ENCODE results near the gene SNRPA.

Gene SNRPA

DNA sequence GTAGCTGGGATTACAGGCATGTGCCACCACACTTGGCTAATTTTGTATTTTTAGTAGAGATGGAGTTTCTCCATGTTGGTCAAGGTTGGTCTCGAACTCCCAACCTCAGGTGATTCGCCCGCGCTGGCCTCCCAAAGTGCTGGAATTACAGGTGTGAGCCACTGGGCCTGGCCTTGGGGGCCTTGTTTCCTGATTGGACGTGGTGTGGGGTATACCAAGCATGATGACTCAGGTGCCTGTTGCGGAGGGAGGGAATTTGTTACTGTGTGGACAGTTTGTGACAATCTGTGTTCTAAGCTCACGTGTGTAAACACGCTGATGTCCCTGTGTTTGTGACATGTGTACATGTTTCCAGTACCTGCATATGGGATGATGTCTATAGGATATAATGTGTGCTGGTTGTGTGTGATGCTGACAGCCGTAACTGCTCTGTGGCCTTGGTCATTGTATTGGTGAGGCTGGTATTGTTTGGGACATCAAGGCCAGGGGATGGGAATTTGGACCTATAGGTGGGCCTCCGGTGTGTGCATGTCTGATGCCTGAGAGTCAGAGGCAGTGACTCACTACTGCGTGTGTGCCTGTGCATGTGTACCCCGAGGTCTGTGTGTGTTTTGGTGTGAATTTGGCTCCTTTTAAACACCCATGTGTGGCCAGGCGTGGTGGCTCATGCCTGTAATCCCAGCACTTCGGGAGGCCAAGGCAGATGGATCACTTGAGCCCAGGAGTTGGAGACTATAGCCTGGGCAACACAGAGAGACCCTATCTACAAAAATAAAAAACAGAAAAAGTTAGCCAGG is 46.4 kb downstream of the SNRPA start:
- H3K4me3 ChIP-seq (ENCODE audit: low read depth, low read length): peak overlapping the region; percentile 87
- peak overlapping the region; percentile 85 for H2AFZ ChIP-seq (ENCODE audit: low read length, unreplicated experiment)
- peaks cover 18% of the 10 kb centered on the region for H3K4me1 ChIP-seq (ENCODE audit: control insufficient read depth, insufficient read depth, low read length, unreplicated experiment)
- no peaks in the 10 kb centered on the region for H3K27me3 ChIP-seq (ENCODE audit: insufficient read depth, low read length)
- H3K79me2 ChIP-seq (ENCODE audit: control insufficient read depth, insufficient read depth, low read length, unreplicated experiment): peaks cover 28% of the 10 kb centered on the region
- peaks cover 7% of the 10 kb centered on the region; the same call in 1 of the 2 replicates for H3K36me3 ChIP-seq (ENCODE audit: insufficient read depth, low read length)
- no peak overlapping the region for H3K27ac ChIP-seq (ENCODE audit: low read depth, low read length)

DNA sequence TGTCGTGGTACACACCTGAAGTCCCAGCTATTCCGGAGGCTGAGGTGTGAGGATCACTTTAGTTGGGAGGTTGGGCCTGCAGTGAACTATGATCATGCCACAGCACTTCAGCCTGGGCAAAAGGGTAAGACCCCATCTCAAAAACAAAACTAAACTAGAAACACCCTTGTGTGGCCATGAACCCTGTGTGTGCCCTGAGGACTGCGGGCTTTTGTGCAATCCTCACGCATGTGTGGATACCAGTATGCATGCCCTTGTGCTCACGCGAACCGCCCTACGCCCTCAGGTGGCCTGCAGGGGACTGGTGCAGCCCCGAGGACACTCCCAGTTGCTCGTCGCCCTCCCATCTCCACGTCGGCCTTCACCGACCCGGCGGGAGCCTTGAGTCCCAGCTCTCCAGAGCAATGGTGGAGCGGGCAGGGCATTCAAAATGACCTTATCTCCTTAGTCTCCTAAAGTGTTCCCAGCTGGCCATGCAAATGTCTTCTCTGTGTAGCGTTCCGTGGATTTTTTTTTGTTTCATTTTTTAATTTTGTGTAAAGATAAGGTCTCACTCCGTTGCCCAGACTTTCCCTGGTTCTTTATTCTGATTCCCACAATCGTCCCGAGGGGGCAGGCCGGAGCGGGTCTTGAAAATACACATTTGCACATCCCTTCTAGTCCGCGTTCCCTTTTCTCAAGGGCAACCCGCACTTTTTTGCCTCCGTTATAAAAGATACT is 47.1 kb downstream of the SNRPA start:
- Histone ChIP-seq H3K36me3 (ENCODE audit: insufficient read depth, low read length) (peaks cover 7% of the 10 kb centered on the region; the same call in 1 of the 2 replicates), H3K4me1 (ENCODE audit: control insufficient read depth, insufficient read depth, low read length, unreplicated experiment) (peaks cover 26% of the 10 kb centered on the region), H2AFZ (ENCODE audit: low read length, unreplicated experiment) (peak overlapping the region; percentile 85), H3K27ac (ENCODE audit: low read depth, low read length) (peak overlapping the region; percentile 77), H3K27me3 (ENCODE audit: insufficient read depth, low read length) (no peaks in the 10 kb centered on the region), H3K79me2 (ENCODE audit: control insufficient read depth, insufficient read depth, low read length, unreplicated experiment) (peaks cover 36% of the 10 kb centered on the region), H3K4me3 (ENCODE audit: low read depth, low read length) (peak overlapping the region; percentile 87)

DNA sequence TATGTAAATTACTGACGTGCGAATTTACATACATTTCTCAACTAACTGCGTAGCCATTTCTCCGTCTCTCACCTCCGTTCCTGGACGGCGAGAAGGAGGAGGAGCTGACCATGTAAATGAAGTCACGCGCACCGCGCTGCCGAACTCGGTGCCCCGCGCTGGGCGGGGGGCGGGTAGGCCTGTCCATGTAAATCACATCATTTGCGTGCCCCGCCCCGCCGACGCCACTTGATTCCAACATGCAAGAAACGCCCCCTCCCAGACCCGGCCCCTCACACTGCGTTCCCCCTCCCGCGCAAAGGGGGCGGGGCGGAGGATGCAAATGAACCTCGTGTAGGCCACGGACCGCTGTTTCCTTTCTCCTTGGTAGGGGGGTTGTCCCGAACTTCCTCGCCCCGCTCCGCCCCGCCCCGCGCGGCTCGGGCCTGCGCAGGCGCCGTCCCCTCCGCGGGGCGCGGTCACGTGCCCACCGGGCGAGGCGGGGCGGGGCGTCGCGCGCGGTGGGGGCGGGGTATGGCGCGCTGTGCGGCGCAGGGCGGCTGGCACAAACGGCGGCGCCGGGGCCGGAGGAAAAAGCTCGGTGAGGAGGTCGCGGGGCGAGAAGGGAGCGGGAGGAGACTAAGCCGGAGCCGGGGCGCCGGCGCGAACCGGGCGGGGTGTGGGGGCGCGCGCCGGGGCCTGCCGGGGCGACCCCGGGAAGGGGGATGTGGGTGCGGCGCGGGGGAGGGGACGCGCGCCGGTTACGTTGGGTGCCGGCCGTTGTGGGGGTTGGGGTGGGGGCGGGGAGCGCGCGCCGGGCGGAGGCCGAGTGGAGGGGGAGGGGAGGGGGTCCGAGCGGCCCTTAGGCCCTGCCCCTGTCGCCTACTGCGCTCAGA is 47.9 kb downstream of the SNRPA start, which contains the start of gene EGLN2:
TSS of gene EGLN2 (plus strand) at position 509 of the 875 bp plus-strand sequence. CDS start 1,382 bp downstream, outside the sequence.
- no peaks in the 10 kb centered on the region for H3K27me3 ChIP-seq (ENCODE audit: insufficient read depth, low read length)
- peak within 1 kb of the TSS; percentile 85 for H2AFZ ChIP-seq (ENCODE audit: low read length, unreplicated experiment)
- peaks cover 44% of the 10 kb centered on the region for H3K79me2 ChIP-seq (ENCODE audit: control insufficient read depth, insufficient read depth, low read length, unreplicated experiment)
- H3K4me1 ChIP-seq (ENCODE audit: control insufficient read depth, insufficient read depth, low read length, unreplicated experiment): peaks cover 34% of the 10 kb centered on the region
- peaks cover 7% of the 10 kb centered on the region; the same call in 1 of the 2 replicates for H3K36me3 ChIP-seq (ENCODE audit: insufficient read depth, low read length)
- H3K4me3 ChIP-seq (ENCODE audit: low read depth, low read length): peak within 1 kb of the TSS; percentile 93
- H3K27ac ChIP-seq (ENCODE audit: low read depth, low read length): peak within 1 kb of the TSS; percentile 77

DNA sequence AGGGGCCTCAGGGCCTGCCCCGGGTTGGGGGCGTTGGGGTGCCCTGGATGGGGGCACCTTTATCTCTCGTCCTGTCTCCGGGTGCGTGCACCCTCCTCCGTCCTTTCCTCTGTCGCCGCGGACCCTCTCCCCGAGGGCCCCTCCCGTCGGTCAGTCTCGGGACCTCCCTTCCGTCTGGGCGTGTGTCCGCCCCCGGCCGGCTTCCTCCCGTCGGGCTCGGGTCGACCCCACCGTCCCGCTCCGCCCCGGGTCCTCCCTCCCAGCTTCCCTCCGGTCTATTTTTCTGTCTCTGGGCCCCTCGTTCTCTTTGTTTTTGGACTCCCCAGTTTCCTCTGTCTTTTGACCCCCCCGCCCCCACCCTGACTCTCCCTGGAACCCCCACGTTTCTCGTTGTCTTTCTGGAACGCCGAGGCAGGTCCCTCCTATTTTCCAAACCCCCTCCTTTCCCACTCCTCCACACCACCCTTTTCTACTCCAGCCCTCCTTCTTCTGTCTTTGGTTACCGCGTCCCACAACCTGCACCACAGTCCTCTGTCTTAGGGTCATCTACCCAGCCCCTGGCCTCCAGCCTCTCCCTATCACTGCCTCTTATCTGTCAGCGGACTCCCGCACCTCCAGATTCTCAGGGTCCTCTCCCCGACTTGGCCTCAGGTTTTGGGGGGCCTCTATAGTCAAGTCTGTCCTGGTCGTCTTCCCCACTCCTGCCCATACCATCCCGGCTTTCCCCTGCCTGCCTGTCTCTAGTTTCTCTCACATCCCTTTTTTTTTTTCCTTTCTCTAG is 48.7 kb downstream of the SNRPA start:
- Histone ChIP-seq H2AFZ (ENCODE audit: low read length, unreplicated experiment) (no peak overlapping the region), H3K27ac (ENCODE audit: low read depth, low read length) (peak overlapping the region; percentile 57; the same call in 1 of the 2 replicates), H3K4me1 (ENCODE audit: control insufficient read depth, insufficient read depth, low read length, unreplicated experiment) (peaks cover 34% of the 10 kb centered on the region)

DNA sequence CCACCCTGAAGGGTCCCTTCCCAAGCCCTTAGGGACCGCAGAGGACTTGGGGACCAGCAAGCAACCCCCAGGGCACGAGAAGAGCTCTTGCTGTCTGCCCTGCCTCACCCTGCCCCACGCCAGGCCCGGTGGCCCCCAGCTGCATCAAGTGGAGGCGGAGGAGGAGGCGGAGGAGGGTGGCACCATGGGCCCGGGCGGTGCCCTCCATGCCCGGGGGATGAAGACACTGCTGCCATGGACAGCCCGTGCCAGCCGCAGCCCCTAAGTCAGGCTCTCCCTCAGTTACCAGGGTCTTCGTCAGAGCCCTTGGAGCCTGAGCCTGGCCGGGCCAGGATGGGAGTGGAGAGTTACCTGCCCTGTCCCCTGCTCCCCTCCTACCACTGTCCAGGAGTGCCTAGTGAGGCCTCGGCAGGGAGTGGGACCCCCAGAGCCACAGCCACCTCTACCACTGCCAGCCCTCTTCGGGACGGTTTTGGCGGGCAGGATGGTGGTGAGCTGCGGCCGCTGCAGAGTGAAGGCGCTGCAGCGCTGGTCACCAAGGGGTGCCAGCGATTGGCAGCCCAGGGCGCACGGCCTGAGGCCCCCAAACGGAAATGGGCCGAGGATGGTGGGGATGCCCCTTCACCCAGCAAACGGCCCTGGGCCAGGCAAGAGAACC is 49.5 kb downstream of the SNRPA start:
- H2AFZ ChIP-seq (ENCODE audit: low read length, unreplicated experiment): no peak overlapping the region
- peaks cover 36% of the 10 kb centered on the region for H3K4me1 ChIP-seq (ENCODE audit: control insufficient read depth, insufficient read depth, low read length, unreplicated experiment)
- peaks cover 58% of the 10 kb centered on the region for H3K79me2 ChIP-seq (ENCODE audit: control insufficient read depth, insufficient read depth, low read length, unreplicated experiment)
- peaks cover 7% of the 10 kb centered on the region; the same call in 1 of the 2 replicates for H3K36me3 ChIP-seq (ENCODE audit: insufficient read depth, low read length)
- H3K4me3 ChIP-seq (ENCODE audit: low read depth, low read length): peak overlapping the region; percentile 93
- no peaks in the 10 kb centered on the region for H3K27me3 ChIP-seq (ENCODE audit: insufficient read depth, low read length)
- no peak overlapping the region for H3K27ac ChIP-seq (ENCODE audit: low read depth, low read length)

More for the DNA sequence above, 48.7 kb downstream of the SNRPA start:
- H3K36me3 ChIP-seq (ENCODE audit: insufficient read depth, low read length): peaks cover 7% of the 10 kb centered on the region; the same call in 1 of the 2 replicates
- peak overlapping the region; percentile 93 for H3K4me3 ChIP-seq (ENCODE audit: low read depth, low read length)
- H3K27me3 ChIP-seq (ENCODE audit: insufficient read depth, low read length): no peaks in the 10 kb centered on the region
- H3K79me2 ChIP-seq (ENCODE audit: control insufficient read depth, insufficient read depth, low read length, unreplicated experiment): peaks cover 51% of the 10 kb centered on the region

DNA sequence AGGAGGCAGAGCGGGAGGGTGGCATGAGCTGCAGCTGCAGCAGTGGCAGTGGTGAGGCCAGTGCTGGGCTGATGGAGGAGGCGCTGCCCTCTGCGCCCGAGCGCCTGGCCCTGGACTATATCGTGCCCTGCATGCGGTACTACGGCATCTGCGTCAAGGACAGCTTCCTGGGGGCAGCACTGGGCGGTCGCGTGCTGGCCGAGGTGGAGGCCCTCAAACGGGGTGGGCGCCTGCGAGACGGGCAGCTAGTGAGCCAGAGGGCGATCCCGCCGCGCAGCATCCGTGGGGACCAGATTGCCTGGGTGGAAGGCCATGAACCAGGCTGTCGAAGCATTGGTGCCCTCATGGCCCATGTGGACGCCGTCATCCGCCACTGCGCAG is 50.0 kb downstream of the SNRPA start:
- H3K4me3 ChIP-seq (ENCODE audit: low read depth, low read length): peak overlapping the region; percentile 93
- no peak overlapping the region for H2AFZ ChIP-seq (ENCODE audit: low read length, unreplicated experiment)
- peaks cover 7% of the 10 kb centered on the region; the same call in 1 of the 2 replicates for H3K36me3 ChIP-seq (ENCODE audit: insufficient read depth, low read length)
- peaks cover 63% of the 10 kb centered on the region for H3K79me2 ChIP-seq (ENCODE audit: control insufficient read depth, insufficient read depth, low read length, unreplicated experiment)
- peaks cover 37% of the 10 kb centered on the region for H3K4me1 ChIP-seq (ENCODE audit: control insufficient read depth, insufficient read depth, low read length, unreplicated experiment)
- H3K27me3 ChIP-seq (ENCODE audit: insufficient read depth, low read length): no peaks in the 10 kb centered on the region
- H3K27ac ChIP-seq (ENCODE audit: low read depth, low read length): no peak overlapping the region

DNA sequence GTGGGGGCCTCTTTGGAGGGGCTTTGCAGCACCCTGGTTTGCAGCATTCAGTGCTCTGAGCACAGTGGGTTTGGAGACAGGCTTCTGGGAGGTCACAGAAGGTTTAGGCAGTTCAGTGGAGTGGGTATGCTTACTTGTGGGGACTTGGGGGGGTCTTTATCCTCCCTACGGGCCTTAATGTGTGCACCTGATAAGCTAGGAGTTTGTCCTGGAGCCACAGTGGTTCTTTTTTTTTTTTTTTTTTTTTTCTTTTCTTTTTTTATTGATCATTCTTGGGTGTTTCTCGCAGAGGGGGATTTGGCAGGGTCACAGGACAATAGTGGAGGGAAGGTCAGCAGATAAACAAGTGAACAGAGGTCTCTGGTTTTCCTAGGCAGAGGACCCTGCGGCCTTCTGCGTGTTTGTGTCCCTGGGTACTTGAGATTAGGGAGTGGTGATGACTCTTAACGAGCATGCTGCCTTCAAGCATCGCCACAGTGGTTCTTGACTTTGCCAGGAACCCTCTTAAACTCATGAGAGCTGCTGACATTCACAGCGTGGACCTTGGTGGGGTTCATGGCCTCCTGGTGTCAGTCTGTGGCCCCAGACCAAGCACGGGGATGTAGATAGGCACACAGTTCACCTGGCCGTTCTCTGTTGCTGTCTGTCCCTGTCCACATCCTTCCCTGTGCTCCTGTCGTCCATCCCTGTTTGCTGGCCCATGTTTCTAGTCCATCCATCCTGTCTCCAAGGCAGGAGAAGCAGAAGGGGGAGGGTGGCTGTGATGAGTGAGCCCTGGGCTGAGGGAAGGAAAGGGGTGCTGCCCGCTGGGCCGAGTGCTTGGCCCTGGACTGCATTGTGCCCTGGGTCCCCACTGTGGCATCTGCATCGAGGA is 50.7 kb downstream of the SNRPA start:
- Histone ChIP-seq H3K4me3 (ENCODE audit: low read depth, low read length) (peak overlapping the region; percentile 93), H3K27me3 (ENCODE audit: insufficient read depth, low read length) (no peaks in the 10 kb centered on the region), H3K79me2 (ENCODE audit: control insufficient read depth, insufficient read depth, low read length, unreplicated experiment) (peaks cover 65% of the 10 kb centered on the region), H2AFZ (ENCODE audit: low read length, unreplicated experiment) (no peak overlapping the region), H3K36me3 (ENCODE audit: insufficient read depth, low read length) (peaks cover 7% of the 10 kb centered on the region; the same call in 1 of the 2 replicates), H3K4me1 (ENCODE audit: control insufficient read depth, insufficient read depth, low read length, unreplicated experiment) (peaks cover 43% of the 10 kb centered on the region), H3K27ac (ENCODE audit: low read depth, low read length) (no peak overlapping the region)

DNA sequence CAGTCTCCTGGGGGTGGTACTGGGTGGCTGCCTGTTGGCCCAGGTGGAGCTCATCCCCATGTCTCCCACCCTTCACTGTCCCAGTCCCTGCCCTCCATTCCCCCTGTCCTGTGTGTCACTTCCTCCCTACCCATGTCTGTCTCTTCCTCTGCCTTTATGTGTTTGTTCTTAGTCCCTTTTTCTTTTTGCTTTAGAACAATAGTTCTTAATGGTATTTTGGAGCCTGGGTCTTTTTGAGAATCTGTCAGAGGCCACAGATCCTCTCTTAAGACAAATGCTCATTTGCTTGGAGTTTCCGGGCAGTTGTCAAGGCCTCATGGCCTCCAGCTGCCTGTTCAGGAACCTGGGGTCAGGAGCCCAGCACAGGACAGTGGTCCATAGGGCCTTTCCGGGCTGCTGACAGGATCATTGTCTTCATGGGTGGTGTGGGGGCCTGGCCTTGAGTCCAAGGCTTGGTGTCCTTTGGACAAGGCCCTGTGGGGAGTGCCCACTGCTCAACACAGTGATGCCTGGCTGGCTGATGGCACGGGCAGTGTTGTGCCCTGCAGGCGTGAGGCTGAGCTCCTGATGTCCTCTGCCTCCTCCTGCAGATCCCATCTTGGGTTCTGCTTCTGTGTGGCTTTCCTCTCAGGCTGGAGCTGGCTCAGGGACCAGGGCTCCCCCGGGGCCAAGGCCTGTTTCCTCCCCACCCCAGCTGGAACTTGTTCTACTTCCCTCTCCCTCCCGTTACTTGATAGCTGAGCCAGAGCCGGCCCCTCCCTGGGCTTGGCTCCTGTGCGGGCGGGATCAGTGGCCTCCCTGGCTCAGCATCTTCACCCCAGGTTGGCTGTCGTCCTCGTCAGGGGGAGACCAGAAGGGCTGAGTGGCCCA is 51.5 kb downstream of the SNRPA start:
- no peaks in the 10 kb centered on the region for H3K27me3 ChIP-seq (ENCODE audit: insufficient read depth, low read length)
- H3K4me3 ChIP-seq (ENCODE audit: low read depth, low read length): peak overlapping the region; percentile 66
- H3K79me2 ChIP-seq (ENCODE audit: control insufficient read depth, insufficient read depth, low read length, unreplicated experiment): peaks cover 72% of the 10 kb centered on the region
- no peak overlapping the region for H3K27ac ChIP-seq (ENCODE audit: low read depth, low read length)
- H3K36me3 ChIP-seq (ENCODE audit: insufficient read depth, low read length): peaks cover 7% of the 10 kb centered on the region; the same call in 1 of the 2 replicates
- H3K4me1 ChIP-seq (ENCODE audit: control insufficient read depth, insufficient read depth, low read length, unreplicated experiment): peaks cover 47% of the 10 kb centered on the region
- no peak overlapping the region for H2AFZ ChIP-seq (ENCODE audit: low read length, unreplicated experiment)
